Nephron (organoid): Measurements from ENCODE around the gene CIAO2A.
"Not testable (repeated sequence)": the region's sequence is repeated elsewhere in the genome, so short reads cannot be mapped to it uniquely, and the experiment has no call there.

Experiments used
- H3K27ac Mint-ChIP-seq, 3 experiments: 2 replicates each; pipeline ENCODE4 v1.8.0; 2020; ENCODE audit warnings: mixed read lengths in 3 of 3, mild to moderate bottlenecking in 2 of 3, moderate library complexity in 1 of 3
- H3K27me3 Mint-ChIP-seq: 2 replicates; pipeline ENCODE4 v1.8.0; 2021; ENCODE audit warnings: low read depth, mild to moderate bottlenecking, moderate library complexity, mixed read lengths
- H3K36me3 Mint-ChIP-seq: 2 replicates; pipeline ENCODE4 v1.8.0; 2020; ENCODE audit warnings: low read depth, mixed read lengths
- H3K4me1 Mint-ChIP-seq: 2 replicates; pipeline ENCODE4 v1.8.0; 2020; ENCODE audit warnings: mixed read lengths
- H3K4me3 Mint-ChIP-seq, 3 experiments: 2 replicates each; pipeline ENCODE4 v1.8.0; 2020; ENCODE audit warnings: mild to moderate bottlenecking in 3 of 3, mixed read lengths in 3 of 3, moderate library complexity in 2 of 3
- H3K9me3 Mint-ChIP-seq: 2 replicates; pipeline ENCODE4 v1.8.0; 2020; ENCODE audit warnings: mixed read lengths
- TF ChIP-seq, protein P1 (sequence below), 3 experiments: fragments of 200-600 bp; sonication (generic); IDR thresholded peaks; one replicate each; pipeline ENCODE4 v1.5.0; 2021; ENCODE audit warnings: antibody characterized with exemption in 3 of 3; ENCODE audit not compliant: unreplicated experiment in 3 of 3

CIAO2A gene

DNA sequence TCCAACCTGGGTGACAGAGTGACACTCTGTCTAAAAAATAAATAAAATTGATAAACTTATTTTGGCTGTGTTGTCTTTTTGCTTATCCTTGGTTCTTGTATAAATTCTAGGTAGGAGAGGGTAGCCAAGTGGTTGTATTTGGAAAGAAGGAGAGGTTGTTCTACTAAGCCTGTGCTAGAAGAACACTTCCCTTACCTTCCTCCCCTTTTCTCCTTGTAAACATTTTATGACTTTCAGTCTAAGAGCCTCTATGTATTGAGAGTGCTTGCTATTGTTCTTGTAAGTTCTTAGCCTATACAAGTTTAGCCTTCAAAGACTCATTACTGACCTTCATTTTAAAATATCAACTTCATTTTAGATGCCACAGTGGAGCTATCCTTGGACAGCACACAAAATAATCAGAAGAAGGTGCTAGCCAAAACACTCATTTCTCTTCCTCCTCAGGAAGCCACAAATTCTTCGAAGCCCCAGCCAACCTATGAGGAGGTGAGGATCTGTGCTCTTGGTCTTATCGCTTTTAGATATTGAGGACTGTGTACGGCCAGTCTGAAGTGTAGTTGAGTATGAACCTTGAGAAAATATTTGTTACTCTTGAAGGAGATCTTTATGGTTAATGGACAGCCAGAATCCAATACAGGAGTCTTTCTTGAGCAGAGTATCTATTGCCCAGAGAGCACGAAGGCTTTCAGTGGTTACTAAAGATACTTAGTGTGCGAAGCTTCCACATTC, 24.3 kb upstream of the CIAO2A start:
- no peaks in the 10 kb centered on the region for H3K27me3 Mint-ChIP-seq
- no peak overlapping the region for H3K4me3 Mint-ChIP-seq
- H3K9me3 Mint-ChIP-seq = no peaks in the 10 kb centered on the region
- H3K4me1 Mint-ChIP-seq = no peaks in the 10 kb centered on the region
- TF ChIP-seq, protein P1, sequence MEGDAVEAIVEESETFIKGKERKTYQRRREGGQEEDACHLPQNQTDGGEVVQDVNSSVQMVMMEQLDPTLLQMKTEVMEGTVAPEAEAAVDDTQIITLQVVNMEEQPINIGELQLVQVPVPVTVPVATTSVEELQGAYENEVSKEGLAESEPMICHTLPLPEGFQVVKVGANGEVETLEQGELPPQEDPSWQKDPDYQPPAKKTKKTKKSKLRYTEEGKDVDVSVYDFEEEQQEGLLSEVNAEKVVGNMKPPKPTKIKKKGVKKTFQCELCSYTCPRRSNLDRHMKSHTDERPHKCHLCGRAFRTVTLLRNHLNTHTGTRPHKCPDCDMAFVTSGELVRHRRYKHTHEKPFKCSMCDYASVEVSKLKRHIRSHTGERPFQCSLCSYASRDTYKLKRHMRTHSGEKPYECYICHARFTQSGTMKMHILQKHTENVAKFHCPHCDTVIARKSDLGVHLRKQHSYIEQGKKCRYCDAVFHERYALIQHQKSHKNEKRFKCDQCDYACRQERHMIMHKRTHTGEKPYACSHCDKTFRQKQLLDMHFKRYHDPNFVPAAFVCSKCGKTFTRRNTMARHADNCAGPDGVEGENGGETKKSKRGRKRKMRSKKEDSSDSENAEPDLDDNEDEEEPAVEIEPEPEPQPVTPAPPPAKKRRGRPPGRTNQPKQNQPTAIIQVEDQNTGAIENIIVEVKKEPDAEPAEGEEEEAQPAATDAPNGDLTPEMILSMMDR (IDR thresholded peaks at IDR 0.05; ENCODE audit: unreplicated experiment in 3 of 3) = no peak
- H3K27ac Mint-ChIP-seq = peak overlapping the region in 1 of 3 experiments; percentile 55
- H3K36me3 Mint-ChIP-seq = peaks cover 67% of the 10 kb centered on the region

DNA sequence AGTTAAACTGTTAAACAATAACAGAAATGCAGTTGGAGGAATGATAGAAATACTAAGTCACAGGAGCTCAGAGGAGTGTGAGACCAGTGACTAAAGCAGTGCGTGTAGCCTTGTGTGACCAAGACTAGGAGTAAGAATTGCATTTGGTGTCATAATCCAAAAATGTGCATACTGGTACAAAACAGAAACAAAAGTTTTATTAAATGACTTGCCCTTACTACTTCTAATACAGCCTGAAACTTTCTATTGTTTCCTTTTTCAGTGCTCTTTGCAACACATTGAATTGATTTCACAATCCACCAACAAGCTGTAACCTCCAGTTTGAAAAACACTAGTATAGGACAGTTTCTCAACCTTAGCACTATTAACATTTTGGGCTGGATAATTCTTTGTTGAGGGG, 19.3 kb upstream of the CIAO2A start:
- TF ChIP-seq, protein P1 (IDR thresholded peaks at IDR 0.05; ENCODE audit: unreplicated experiment in 3 of 3) = no peak
- Mint-ChIP-seq H3K27me3 (no peaks in the 10 kb centered on the region), H3K36me3 (peaks cover 44% of the 10 kb centered on the region), H3K9me3 (no peaks in the 10 kb centered on the region), H3K4me3 (no peak overlapping the region), H3K27ac (peak overlapping the region in 2 of 3 experiments; percentile 61 to 90), H3K4me1 (peaks cover 9% of the 10 kb centered on the region)

DNA sequence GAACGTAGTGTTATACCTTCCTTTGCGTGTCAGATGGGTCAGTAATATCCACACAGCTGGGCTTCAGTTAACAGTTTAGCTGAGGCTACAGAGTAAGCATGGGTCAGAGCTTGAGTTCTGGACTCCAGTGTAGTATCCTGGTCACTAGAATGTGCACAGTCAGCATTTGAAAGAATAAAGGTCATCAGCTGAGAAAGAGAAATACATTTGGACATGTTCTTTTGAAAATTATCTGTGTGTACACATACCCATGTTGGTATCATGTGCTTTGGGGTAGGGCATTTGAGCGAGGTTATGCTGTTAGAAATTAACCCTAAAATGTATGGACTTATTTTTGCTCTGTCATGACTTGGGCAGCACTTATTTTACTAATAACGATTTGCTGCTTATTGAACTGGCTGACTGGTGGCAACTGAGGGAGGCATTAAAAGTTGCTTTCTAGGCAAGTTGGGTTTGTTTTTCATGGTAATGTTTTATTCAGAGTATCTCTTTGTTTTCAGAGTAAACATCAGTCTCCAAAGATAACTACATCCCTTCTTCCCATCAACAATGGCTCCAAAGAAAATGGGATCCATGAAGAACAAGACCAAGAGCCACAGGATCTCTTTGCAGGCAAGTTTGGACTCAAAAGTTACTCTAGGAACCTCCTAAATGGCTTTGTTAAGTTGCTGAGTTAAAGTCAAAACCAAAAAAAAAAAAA, 18.6 kb upstream of the CIAO2A start:
- no peak overlapping the region for H3K4me3 Mint-ChIP-seq
- H3K36me3 Mint-ChIP-seq = peaks cover 40% of the 10 kb centered on the region
- H3K4me1 Mint-ChIP-seq = peaks cover 9% of the 10 kb centered on the region
- no peaks in the 10 kb centered on the region for H3K27me3 Mint-ChIP-seq
- TF ChIP-seq, protein P1 (IDR thresholded peaks at IDR 0.05; ENCODE audit: unreplicated experiment in 3 of 3) = no peak
- peak overlapping the region; percentile 52 to 90 (median 61) for H3K27ac Mint-ChIP-seq
- H3K9me3 Mint-ChIP-seq = no peaks in the 10 kb centered on the region

DNA sequence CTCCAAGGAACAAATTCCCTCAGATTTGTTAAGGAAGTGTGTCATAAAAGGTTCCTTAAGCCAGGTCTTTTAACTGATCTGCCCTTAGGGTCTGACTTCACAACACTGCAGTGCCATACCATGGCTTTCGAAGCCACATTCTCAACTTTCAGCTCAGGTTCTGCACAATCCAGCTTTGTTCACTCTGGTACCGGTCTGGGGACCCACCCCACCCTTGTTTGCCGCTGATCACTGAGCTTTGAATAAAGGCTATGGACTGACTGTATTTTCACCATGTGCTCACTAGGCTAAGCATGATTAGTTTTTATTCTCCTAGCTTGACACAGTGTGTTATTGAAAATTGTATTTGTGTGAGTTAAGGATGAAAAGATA, 18.0 kb upstream of the CIAO2A start:
- Mint-ChIP-seq H3K9me3 (no peaks in the 10 kb centered on the region), H3K27me3 (no peaks in the 10 kb centered on the region), H3K36me3 (peaks cover 35% of the 10 kb centered on the region), H3K4me3 (no peak overlapping the region), H3K27ac (peak overlapping the region; percentile 52 to 90 (median 61)), H3K4me1 (peaks cover 9% of the 10 kb centered on the region)
- TF ChIP-seq, protein P1 (IDR thresholded peaks at IDR 0.05; ENCODE audit: unreplicated experiment in 3 of 3) = no peak

DNA sequence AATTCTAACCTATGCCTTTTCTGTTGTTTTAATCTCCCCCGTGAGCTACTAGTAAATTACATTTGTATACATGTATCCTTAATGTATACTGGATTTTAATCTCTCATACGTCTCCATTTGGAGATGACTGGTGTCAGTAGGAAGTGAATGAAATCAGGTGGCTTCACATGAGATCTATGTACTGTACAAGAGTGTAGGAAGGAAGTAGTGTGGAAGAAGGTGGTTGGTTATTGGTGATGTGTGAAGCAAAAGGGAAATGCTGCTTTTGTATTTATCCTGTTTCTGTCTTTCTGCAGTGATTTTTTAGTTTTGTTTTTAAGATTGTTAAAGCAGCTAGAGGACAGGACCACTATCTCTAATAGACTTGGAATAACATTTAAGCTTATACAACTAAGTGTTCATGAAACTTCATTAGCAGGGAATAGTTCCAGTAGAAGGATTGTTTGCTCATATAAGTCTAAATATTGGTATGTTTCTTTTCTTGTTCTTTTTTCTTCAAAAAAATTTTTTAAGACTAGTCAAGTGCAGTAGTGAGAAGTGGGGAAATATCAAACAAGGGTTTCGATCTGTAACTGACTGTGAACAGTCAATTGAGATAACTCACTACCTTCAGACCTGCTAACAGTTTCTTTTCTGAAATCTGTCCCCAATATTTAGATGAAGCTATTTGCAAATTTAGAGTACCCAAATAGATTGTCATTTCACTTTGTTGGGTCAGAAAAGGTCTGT, 17.5 kb upstream of the CIAO2A start:
- Mint-ChIP-seq H3K36me3 (peaks cover 30% of the 10 kb centered on the region), H3K27ac (peak overlapping the region in 2 of 3 experiments; percentile 36 to 90), H3K9me3 (no peaks in the 10 kb centered on the region), H3K4me1 (peaks cover 9% of the 10 kb centered on the region), H3K27me3 (no peaks in the 10 kb centered on the region), H3K4me3 (no peak overlapping the region)
- TF ChIP-seq, protein P1 (IDR thresholded peaks at IDR 0.05; ENCODE audit: unreplicated experiment in 3 of 3) = no peak

DNA sequence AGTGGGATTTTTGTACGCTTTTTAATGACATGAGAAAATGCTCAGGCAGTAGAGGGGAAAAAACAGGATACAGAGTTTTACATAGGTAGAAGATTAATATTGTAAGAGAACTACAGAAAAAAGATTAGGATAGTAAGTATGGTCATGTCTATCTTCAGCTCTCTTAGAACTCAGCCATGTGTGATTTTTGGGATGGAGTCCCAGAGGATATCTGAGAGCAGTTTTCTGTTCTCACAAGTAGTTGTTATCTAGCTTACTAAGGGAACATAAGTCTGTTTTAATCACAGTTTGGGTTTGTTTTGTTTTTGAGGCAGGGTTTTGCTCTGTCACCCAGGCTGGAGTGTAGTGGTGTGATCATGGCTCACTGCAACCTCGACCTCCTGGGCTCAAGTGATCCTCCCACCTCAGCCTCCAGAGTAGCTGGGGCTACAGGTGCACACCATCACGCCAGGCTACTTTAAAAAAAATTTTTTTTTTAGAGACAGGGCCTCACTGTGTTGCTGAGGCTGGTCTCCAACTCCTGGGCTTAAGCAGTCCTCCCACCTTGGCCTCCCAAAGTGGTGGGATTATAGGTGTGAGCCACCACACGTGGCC, 16.6 kb upstream of the CIAO2A start:
- H3K9me3 Mint-ChIP-seq, H3K27me3 Mint-ChIP-seq, H3K4me3 Mint-ChIP-seq, H3K4me1 Mint-ChIP-seq: not testable (repeated sequence)
- peaks cover 26% of the 10 kb centered on the region for H3K36me3 Mint-ChIP-seq
- peak overlapping the region in 1 of 3 experiments; percentile 90 for H3K27ac Mint-ChIP-seq
